ENCODE data around the gene AIG1.

AIG1 gene

GRCh38 chr6:143023695-143024094 lies 37.0 kb upstream of the AIG1 start:
- no peak for DNase-seq (ENCODE audit: low read depth, low spot score)
- no peak overlapping the region for H3K4me3 ChIP-seq (ENCODE audit: low read depth, low read length)
- in situ Hi-C loops (cut with HindIII; ENCODE audit: low sequenced_read_pairs), result no loop called here
- TF ChIP-seq, protein P1, sequence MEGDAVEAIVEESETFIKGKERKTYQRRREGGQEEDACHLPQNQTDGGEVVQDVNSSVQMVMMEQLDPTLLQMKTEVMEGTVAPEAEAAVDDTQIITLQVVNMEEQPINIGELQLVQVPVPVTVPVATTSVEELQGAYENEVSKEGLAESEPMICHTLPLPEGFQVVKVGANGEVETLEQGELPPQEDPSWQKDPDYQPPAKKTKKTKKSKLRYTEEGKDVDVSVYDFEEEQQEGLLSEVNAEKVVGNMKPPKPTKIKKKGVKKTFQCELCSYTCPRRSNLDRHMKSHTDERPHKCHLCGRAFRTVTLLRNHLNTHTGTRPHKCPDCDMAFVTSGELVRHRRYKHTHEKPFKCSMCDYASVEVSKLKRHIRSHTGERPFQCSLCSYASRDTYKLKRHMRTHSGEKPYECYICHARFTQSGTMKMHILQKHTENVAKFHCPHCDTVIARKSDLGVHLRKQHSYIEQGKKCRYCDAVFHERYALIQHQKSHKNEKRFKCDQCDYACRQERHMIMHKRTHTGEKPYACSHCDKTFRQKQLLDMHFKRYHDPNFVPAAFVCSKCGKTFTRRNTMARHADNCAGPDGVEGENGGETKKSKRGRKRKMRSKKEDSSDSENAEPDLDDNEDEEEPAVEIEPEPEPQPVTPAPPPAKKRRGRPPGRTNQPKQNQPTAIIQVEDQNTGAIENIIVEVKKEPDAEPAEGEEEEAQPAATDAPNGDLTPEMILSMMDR (IDR thresholded peaks at IDR 0.05; ENCODE audit: low read depth, low read length), result no peak

GRCh38 chr6:143024977-143025376 lies 35.7 kb upstream of the AIG1 start:
- in situ Hi-C loops (cut with HindIII; ENCODE audit: low sequenced_read_pairs), result no loop called here
- H3K4me3 ChIP-seq (ENCODE audit: low read depth, low read length), result no peak overlapping the region
- DNase-seq (ENCODE audit: low read depth, low spot score), result no peak
- TF ChIP-seq, protein P1 (IDR thresholded peaks at IDR 0.05; ENCODE audit: low read depth, low read length), result no peak

DNA sequence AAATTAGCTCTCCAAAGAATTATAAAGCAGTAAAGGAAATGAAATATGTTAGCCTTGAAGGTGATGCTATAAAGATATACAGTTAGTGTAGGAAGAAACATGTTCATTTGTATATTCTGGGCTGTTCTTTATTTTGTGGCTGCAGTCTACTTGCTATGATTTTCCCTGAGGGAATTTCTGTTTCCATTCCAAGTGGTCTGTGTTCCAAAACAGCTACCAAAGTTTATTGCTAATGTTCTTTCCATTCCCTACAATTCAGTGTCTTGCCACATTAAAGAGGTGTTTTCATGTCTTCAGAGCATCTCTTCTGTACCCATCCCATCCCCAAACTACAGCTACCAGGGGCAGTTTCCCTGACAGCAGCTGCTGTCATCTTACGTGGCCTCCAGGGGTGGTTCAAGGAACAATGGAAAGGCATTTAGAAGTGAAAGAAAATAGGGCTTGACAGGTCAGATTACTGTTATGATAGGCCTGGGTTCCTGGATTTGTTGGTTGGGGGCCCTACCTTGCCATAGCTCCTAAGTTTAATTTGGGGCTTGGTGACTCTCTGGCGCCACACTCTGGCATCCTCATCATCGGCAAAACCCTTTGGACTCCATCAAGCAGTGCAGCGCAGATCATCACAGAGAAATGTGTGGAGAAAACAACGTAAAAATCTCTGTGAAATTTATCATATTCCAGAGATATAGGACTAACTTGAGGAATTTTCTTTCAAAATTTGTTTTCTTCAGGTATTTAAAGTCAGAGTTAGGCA lies 33.8 kb upstream of the AIG1 start:
- H3K4me3 ChIP-seq (ENCODE audit: low read depth, low read length), result no peak overlapping the region
- in situ Hi-C loops (cut with HindIII; ENCODE audit: low sequenced_read_pairs), result no loop called here
- DNase-seq (ENCODE audit: low read depth, low spot score), result peak; percentile 19
- TF ChIP-seq, protein P1 (IDR thresholded peaks at IDR 0.05; ENCODE audit: low read depth, low read length), result peak; percentile 61

DNA sequence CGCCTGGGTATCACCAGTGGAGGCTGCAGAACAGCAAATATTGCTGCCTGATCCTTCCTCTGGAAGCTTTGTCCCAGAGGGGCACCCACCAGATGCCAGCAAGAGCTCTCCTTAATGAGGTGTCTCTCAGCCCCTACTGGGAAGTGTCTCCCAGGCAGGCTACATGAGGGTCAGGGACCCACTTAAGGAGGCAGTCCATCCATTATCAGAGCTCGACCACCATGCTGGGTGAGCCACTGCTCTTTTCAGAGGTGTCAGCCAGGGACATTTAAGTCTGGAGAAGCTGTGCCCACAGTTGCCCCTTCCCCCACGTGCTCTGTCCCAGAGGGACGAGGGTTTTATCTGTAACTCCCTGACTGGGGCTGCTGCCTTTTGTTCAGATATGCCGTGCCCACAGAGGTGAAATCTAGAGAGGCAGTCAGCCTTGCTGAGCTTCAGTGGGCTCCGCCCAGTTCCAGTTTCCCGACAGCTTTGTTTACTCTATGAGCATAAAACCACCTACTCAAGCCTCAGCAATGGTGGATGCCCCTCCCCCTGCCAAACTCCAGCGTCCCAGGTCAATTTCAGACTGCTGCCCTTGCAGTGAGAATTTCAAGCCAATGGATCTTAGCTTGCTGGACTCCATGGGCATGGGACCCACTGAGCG lies 25.9 kb upstream of the AIG1 start:
- TF ChIP-seq, protein P1 (IDR thresholded peaks at IDR 0.05; ENCODE audit: low read depth, low read length), result no peak
- in situ Hi-C loops (cut with HindIII; ENCODE audit: low sequenced_read_pairs), result no loop called here
- H3K4me3 ChIP-seq (ENCODE audit: low read depth, low read length), result no peak overlapping the region
- DNase-seq (ENCODE audit: low read depth, low spot score), result no peak

DNA sequence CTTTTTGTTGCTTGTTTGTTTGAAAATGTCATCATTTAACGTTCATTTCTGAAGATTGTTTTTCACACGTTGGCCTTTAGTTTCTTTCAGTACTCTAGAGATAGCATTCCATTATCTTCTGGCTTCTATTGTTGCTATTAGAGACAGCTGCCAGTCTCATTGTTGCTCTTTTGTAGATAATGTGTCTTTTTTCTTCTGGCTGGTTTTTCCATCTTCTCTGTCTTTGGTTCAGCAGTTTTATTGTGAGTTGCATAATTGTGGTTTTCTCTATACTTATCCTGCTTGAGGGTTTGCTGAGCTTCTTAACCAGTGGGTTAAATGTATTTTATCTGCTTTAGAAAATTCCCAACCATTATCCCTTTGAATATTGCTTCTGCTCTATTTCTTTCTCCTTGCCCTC lies 23.2 kb upstream of the AIG1 start:
- no peak for DNase-seq (ENCODE audit: low read depth, low spot score)
- in situ Hi-C loops (cut with HindIII; ENCODE audit: low sequenced_read_pairs), result no loop called here
- TF ChIP-seq, protein P1 (IDR thresholded peaks at IDR 0.05; ENCODE audit: low read depth, low read length), result no peak
- H3K4me3 ChIP-seq (ENCODE audit: low read depth, low read length), result no peak overlapping the region

- TF ChIP-seq, protein P1 (IDR thresholded peaks at IDR 0.05; ENCODE audit: low read depth, low read length), result no peak
- DNase-seq (ENCODE audit: low read depth, low spot score), result no peak
- in situ Hi-C loops (cut with HindIII; ENCODE audit: low sequenced_read_pairs), result no loop called here
- H3K4me3 ChIP-seq (ENCODE audit: low read depth, low read length), result no peak overlapping the region
Observed at GRCh38 chr6:143038833-143039232, 21.9 kb upstream of the AIG1 start.
